Measurements from ENCODE around the gene MAML2.

DNA sequence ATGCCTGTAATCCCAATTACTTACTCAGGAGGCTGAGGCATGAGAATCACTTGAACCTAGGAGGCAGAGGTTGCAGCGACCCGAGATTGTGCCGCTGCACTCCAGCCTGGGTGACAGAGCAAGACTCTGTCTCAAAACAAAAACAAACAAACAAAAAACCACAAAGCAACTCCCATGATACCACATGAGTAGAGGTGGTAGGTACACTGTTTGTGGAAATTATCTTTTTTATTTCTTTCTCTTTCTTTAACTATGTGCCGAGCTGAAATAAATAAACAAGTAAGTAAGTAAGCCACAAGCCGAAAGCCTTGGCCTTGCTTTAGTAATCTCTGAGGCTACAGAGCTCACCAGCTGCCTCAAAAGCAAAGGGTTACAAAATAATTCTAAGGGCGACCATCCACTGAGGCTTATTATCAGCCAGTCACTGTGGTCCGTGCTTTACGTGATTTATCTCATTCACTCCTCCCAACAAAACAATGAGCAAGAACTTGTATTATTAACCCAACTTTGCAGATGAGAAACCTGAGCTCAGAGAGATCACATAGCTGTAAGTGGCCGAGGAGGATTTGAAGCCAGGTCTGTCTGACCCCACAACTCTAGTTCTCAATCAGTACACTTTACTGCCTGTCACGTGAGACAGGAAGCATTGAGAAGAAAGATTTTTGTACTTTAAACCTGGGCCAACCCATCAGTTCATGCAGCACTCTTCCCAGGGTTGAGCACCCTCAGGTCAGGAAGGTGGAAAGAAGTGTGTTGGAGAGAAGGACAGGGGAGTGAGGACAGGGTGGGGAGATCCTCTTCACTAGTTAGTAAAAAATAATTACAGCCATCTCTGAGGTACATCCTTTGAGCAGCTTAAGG, 349.3 kb downstream of the MAML2 start:
- TF ChIP-seq, protein P1, sequence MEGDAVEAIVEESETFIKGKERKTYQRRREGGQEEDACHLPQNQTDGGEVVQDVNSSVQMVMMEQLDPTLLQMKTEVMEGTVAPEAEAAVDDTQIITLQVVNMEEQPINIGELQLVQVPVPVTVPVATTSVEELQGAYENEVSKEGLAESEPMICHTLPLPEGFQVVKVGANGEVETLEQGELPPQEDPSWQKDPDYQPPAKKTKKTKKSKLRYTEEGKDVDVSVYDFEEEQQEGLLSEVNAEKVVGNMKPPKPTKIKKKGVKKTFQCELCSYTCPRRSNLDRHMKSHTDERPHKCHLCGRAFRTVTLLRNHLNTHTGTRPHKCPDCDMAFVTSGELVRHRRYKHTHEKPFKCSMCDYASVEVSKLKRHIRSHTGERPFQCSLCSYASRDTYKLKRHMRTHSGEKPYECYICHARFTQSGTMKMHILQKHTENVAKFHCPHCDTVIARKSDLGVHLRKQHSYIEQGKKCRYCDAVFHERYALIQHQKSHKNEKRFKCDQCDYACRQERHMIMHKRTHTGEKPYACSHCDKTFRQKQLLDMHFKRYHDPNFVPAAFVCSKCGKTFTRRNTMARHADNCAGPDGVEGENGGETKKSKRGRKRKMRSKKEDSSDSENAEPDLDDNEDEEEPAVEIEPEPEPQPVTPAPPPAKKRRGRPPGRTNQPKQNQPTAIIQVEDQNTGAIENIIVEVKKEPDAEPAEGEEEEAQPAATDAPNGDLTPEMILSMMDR (IDR thresholded peaks at IDR 0.05; ENCODE audit: low read length): no peak
- TF ChIP-seq EZH2 (optimal IDR thresholded peaks at IDR 0.05; ENCODE audit: low read depth, low read length): no peak

Data from MM.1S (cell line).